GM21717 (cell line): Measurements from ENCODE around the gene INSR.
"Not testable (repeated sequence)": the region's sequence is repeated elsewhere in the genome, so short reads cannot be mapped to it uniquely, and the experiment has no call there.

ENCODE experiments used
- ATAC-seq: cut with Tn5 transposase; IDR thresholded peaks from one replicate; pipeline ENCODE4 v1.9.1; 2021; ENCODE audit warnings: mild to moderate bottlenecking, moderate library complexity; ENCODE audit not compliant: unreplicated experiment

Gene INSR

GRCh38 chr19:7147119-7147675 is 147.0 kb downstream of the INSR start:
- ATAC-seq, result not testable (repeated sequence)

GRCh38 chr19:7146086-7146485 is 148.1 kb downstream of the INSR start:
- ATAC-seq, result not testable (repeated sequence)

GRCh38 chr19:7145494-7145893 is 148.7 kb downstream of the INSR start:
- no peak for ATAC-seq

GRCh38 chr19:7142771-7143170 is 151.4 kb downstream of the INSR start:
- no peak for ATAC-seq

- no peak for ATAC-seq
Observed at GRCh38 chr19:7140137-7140536, 154.1 kb downstream of the INSR start.

- ATAC-seq, result no peak
Observed at GRCh38 chr19:7139095-7139494, 155.1 kb downstream of the INSR start.

GRCh38 chr19:7138402-7138801 is 155.8 kb downstream of the INSR start:
- no peak for ATAC-seq

GRCh38 chr19:7137120-7137519 is 157.1 kb downstream of the INSR start:
- ATAC-seq, result no peak

- no peak for ATAC-seq
Observed at GRCh38 chr19:7132054-7132453, 162.2 kb downstream of the INSR start.

GRCh38 chr19:7130043-7130442 is 164.2 kb downstream of the INSR start:
- no peak for ATAC-seq

- no peak for ATAC-seq
Observed at GRCh38 chr19:7126132-7126531, 168.1 kb downstream of the INSR start.

GRCh38 chr19:7125221-7125620 is 169.0 kb downstream of the INSR start:
- no peak for ATAC-seq

GRCh38 chr19:7124782-7125181 is 169.4 kb downstream of the INSR start:
- no peak for ATAC-seq

- ATAC-seq, result no peak
Observed at GRCh38 chr19:7122701-7123100, 171.5 kb downstream of the INSR start.

GRCh38 chr19:7120499-7120898 is 173.7 kb downstream of the INSR start:
- no peak for ATAC-seq

- no peak for ATAC-seq
Observed at GRCh38 chr19:7119582-7119981, 174.6 kb downstream of the INSR start.

- ATAC-seq, result no peak
Observed at GRCh38 chr19:7117248-7117647, 177.0 kb downstream of the INSR start.

GRCh38 chr19:7115721-7116120 is 178.5 kb downstream of the INSR start:
- ATAC-seq, result no peak

GRCh38 chr19:7113233-7113632 is 181.0 kb downstream of the INSR start:
- no peak for ATAC-seq

- ATAC-seq, result no peak
Observed at GRCh38 chr19:7112675-7113074, 181.5 kb downstream of the INSR start.

GRCh38 chr19:7109678-7110289 is 184.4 kb downstream of the INSR start:
- ATAC-seq, result no peak

- no peak for ATAC-seq
Observed at GRCh38 chr19:7106711-7107657, 187.2 kb downstream of the INSR start.
